ENCODE data around the gene CYBB. TPM values are rescaled to one million over a fixed set of nuclear protein-coding genes. Genes with fewer than 3 reads are reported as not detected.

The CYBB gene
- total and polyA plus RNA-seq, 2 experiments from 2014 or later = 0.38 to 0.42 TPM

- Histone ChIP-seq H3K4me1 (ENCODE audit: low read depth) (no peaks in the 10 kb centered on the region), H3K36me3 (no peaks in the 10 kb centered on the region), H3K27ac (no peak overlapping the region), H3K27me3 (no peaks in the 10 kb centered on the region), H3K4me3 (no peak overlapping the region), H3K9me3 (ENCODE audit: low read depth) (no peaks in the 10 kb centered on the region)
- TF ChIP-seq CTCF (IDR thresholded peaks at IDR 0.05; ENCODE audit: low read depth, low read length) = no peak
- no peak for DNase-seq (ENCODE audit: low read depth in 1 of 2, low spot score in 1 of 2)
These were observed 83.0 kb downstream of the CYBB start for GRCh38 chrX:37862851-37863250.

Other genes with a start within 250 kb of the CYBB start
- 0.28 and 0.33 TPM in 2 replicates for gene LANCL3, start 208.4 kb upstream of the CYBB start, total RNA-seq
- 0.56 TPM in 1 of 2 replicates, not detected in the other for gene LANCL3, start 208.4 kb upstream of the CYBB start, polyA plus RNA-seq
- 3.0 and 7.2 TPM in 2 replicates for gene XK, start 94.3 kb upstream of the CYBB start, total RNA-seq
- 2.2 and 3.0 TPM in 2 replicates for gene XK, start 94.3 kb upstream of the CYBB start, polyA plus RNA-seq
- gene DYNLT3, start 67.5 kb downstream of the CYBB start, total RNA-seq = 4.8 and 7.6 TPM in 2 replicates
- 12.3 and 19.4 TPM in 2 replicates for gene DYNLT3, start 67.5 kb downstream of the CYBB start, polyA plus RNA-seq
- 3.5 and 3.7 TPM in 2 replicates for gene SYTL5, start 226.5 kb downstream of the CYBB start, total RNA-seq
- gene SYTL5, start 226.5 kb downstream of the CYBB start, polyA plus RNA-seq = 1.6 and 2.0 TPM in 2 replicates